Endodermal cell (in vitro differentiated cells): ENCODE data around the gene CUX1. TPM values are rescaled to one million over a fixed set of nuclear protein-coding genes. Genes with fewer than 3 reads are reported as not detected.

ENCODE experiments used
- DNase-seq: peaks from one replicate; pipeline ENCODE4 v3.0.0-alpha.2; 2017
- H3K27ac ChIP-seq: 2 replicates; pipeline ENCODE4 v1.5.1; 2013; ENCODE audit warnings: mild to moderate bottlenecking, low read depth, low read length, moderate library complexity
- H3K27me3 ChIP-seq: 2 replicates; pipeline ENCODE4 v1.6.1; 2013; ENCODE audit warnings: mild to moderate bottlenecking, low read length, moderate library complexity; ENCODE audit not compliant: insufficient read depth, control insufficient read depth, poor library complexity, severe bottlenecking
- H3K36me3 ChIP-seq: 2 replicates; pipeline ENCODE4 v1.7.0; 2013; ENCODE audit warnings: mild to moderate bottlenecking, low read length, moderate library complexity; ENCODE audit not compliant: control insufficient read depth, insufficient read depth
- H3K4me1 ChIP-seq: one replicate; pipeline ENCODE4 v1.7.0; 2013; ENCODE audit warnings: low read length; ENCODE audit not compliant: control insufficient read depth, insufficient read depth
- H3K4me3 ChIP-seq: 2 replicates; pipeline ENCODE4 v1.5.1; 2013; ENCODE audit warnings: mild to moderate bottlenecking, low read length, moderate library complexity
- H3K9ac ChIP-seq: 2 replicates; pipeline ENCODE4 v1.6.1; 2013; ENCODE audit warnings: mild to moderate bottlenecking, low read length, moderate library complexity; ENCODE audit not compliant: poor library complexity, severe bottlenecking; ENCODE audit errors: extremely low read depth
- H3K9me3 ChIP-seq: 2 replicates; pipeline ENCODE4 v1.6.1; 2013; ENCODE audit warnings: mild to moderate bottlenecking, low read length, moderate library complexity; ENCODE audit not compliant: control insufficient read depth
- H3K27ac Mint-ChIP-seq: 2 replicates; pipeline ENCODE4 v1.8.0; 2020; ENCODE audit warnings: mixed read lengths
- H3K27me3 Mint-ChIP-seq: 2 replicates; pipeline ENCODE4 v1.8.0; 2021; ENCODE audit warnings: mild to moderate bottlenecking, mixed read lengths; ENCODE audit not compliant: insufficient read depth
- H3K36me3 Mint-ChIP-seq: 2 replicates; pipeline ENCODE4 v1.8.0; 2020; ENCODE audit warnings: low read depth, mixed read lengths
- H3K4me1 Mint-ChIP-seq: 2 replicates; pipeline ENCODE4 v1.8.0; 2020; ENCODE audit warnings: mixed read lengths
- H3K4me3 Mint-ChIP-seq: 2 replicates; pipeline ENCODE4 v1.8.0; 2020; ENCODE audit warnings: mild to moderate bottlenecking, moderate library complexity, mixed read lengths
- H3K9me3 Mint-ChIP-seq: 2 replicates; pipeline ENCODE4 v1.8.0; 2020; ENCODE audit warnings: mild to moderate bottlenecking, mixed read lengths
- CTCF ChIP-seq: fragments of 200-600 bp; sonication (generic); conservative IDR thresholded peaks from 2 replicates; pipeline ENCODE4 v1.5.0; 2021; ENCODE audit warnings: antibody characterized with exemption, mild to moderate bottlenecking
- WGBS, 2 experiments: methylation state at CpG; one replicate each; pipeline versions ENCODE4 v1.1.5 to v1.1.7; 2013; ENCODE audit warnings: missing lambda C conversion rate in 2 of 2, mixed read lengths in 1 of 2; ENCODE audit not compliant: insufficient coverage in 1 of 2, insufficient read length in 1 of 2; 5-methylcytosine and 5-hydroxymethylcytosine counted together
- total RNA-seq, 2 donors: library from RNA; stranded (reverse); fragmentation: NEBNext Ultra II Directional in 1 of 2; extraction: Animal tissue kit (Norgen Biotek cat#: 25700) in 1 of 2; gene quantifications; 2 replicates in 1 of 2; 3 replicates in 1 of 2; pipeline ENCODE4 v1.2.1, GENCODE V29; 2021

Gene CUX1
- total RNA-seq, 2 donors from 2014 or later = 85.1 to 108 TPM

- WGBS, 2 experiments = 97 to 100% methylated on average over 5 of the region's 5 CpGs
- Mint-ChIP-seq H3K36me3 (peaks cover 51% of the 10 kb centered on the region), H3K9me3 (no peaks in the 10 kb centered on the region), H3K4me1 (no peaks in the 10 kb centered on the region), H3K27ac (no peak overlapping the region), H3K27me3 (no peaks in the 10 kb centered on the region), H3K4me3 (no peak overlapping the region)
- H3K36me3 ChIP-seq = peaks cover 23% of the 10 kb centered on the region
- no peak overlapping the region for H3K27ac ChIP-seq
- no peak for TF ChIP-seq CTCF
- no peak overlapping the region for H3K9ac ChIP-seq
- no peaks in the 10 kb centered on the region for H3K4me1 ChIP-seq
- H3K9me3 ChIP-seq = no peaks in the 10 kb centered on the region
- no peak for DNase-seq
- no peaks in the 10 kb centered on the region for H3K27me3 ChIP-seq
- no peak overlapping the region for H3K4me3 ChIP-seq
Measured at GRCh38 chr7:102223184-102223583, 405.8 kb downstream of the CUX1 start.

GRCh38 chr7:102225025-102225424 is 407.6 kb downstream of the CUX1 start:
- Mint-ChIP-seq H3K4me3 (no peak overlapping the region), H3K27me3 (no peaks in the 10 kb centered on the region), H3K36me3 (peaks cover 59% of the 10 kb centered on the region), H3K4me1 (no peaks in the 10 kb centered on the region), H3K9me3 (no peaks in the 10 kb centered on the region), H3K27ac (no peak overlapping the region)
- no peaks in the 10 kb centered on the region for H3K9me3 ChIP-seq
- peaks cover 29% of the 10 kb centered on the region for H3K36me3 ChIP-seq
- WGBS, 2 experiments = 93 to 99% methylated on average over 10 of the region's 10 CpGs
- TF ChIP-seq CTCF = no peak
- no peaks in the 10 kb centered on the region for H3K27me3 ChIP-seq
- no peak for DNase-seq
- H3K4me3 ChIP-seq = no peak overlapping the region
- no peak overlapping the region for H3K9ac ChIP-seq
- H3K4me1 ChIP-seq = no peaks in the 10 kb centered on the region
- no peak overlapping the region for H3K27ac ChIP-seq

GRCh38 chr7:102227371-102227770 is 409.9 kb downstream of the CUX1 start:
- 95% methylated on average over 10 to 18 of the region's 18 CpGs for WGBS, 2 experiments
- no peak for TF ChIP-seq CTCF
- Histone ChIP-seq H3K9ac (no peak overlapping the region), H3K4me3 (no peak overlapping the region), H3K9me3 (no peaks in the 10 kb centered on the region), H3K27me3 (no peaks in the 10 kb centered on the region), H3K27ac (no peak overlapping the region), H3K4me1 (no peaks in the 10 kb centered on the region), H3K36me3 (peaks cover 33% of the 10 kb centered on the region)
- Mint-ChIP-seq H3K9me3 (no peaks in the 10 kb centered on the region), H3K4me1 (no peaks in the 10 kb centered on the region), H3K36me3 (peaks cover 62% of the 10 kb centered on the region), H3K27me3 (no peaks in the 10 kb centered on the region), H3K4me3 (no peak overlapping the region), H3K27ac (no peak overlapping the region)
- DNase-seq = no peak
